Spleen (tissue), 11 donors: ENCODE data around the gene CCDC77. TPM values are rescaled to one million over a fixed set of nuclear protein-coding genes. Genes with fewer than 3 reads are reported as not detected.
"Not testable (repeated sequence)": the region's sequence is repeated elsewhere in the genome, so short reads cannot be mapped to it uniquely, and the experiment has no call there.

Experiments used
- DNase-seq: peaks from one replicate; pipeline ENCODE4 v3.0.0-alpha.2; 2020
- H3K27ac ChIP-seq, 8 donors: fragments of 200-600 bp; sonication (generic) in 7 of 8; 1 replicate in 4 of 8; 2 replicates in 4 of 8; pipeline versions ENCODE4 v1.5.0 to v1.8.0; 2016 to 2021; ENCODE audit warnings: inconsistent platforms in 4 of 8, mild to moderate bottlenecking in 4 of 8, moderate library complexity in 1 of 8
- H3K27me3 ChIP-seq, 7 donors: fragments of 200-600 bp; sonication (generic) in 6 of 7; replicated peaks in 1 of 7; 1 replicate in 4 of 7; 2 replicates in 3 of 7; pipeline versions ENCODE4 v1.5.0 to v1.8.0; 2016 to 2021; ENCODE audit warnings: inconsistent platforms in 3 of 7, mild to moderate bottlenecking in 1 of 7
- H3K36me3 ChIP-seq, 6 donors: fragments of 200-600 bp; sonication (generic) in 5 of 6; 1 replicate in 4 of 6; 2 replicates in 2 of 6; pipeline versions ENCODE4 v1.5.0 to v1.8.0; 2016 to 2021; ENCODE audit warnings: inconsistent platforms in 2 of 6
- H3K4me1 ChIP-seq, 6 donors: fragments of 200-600 bp; sonication (generic) in 5 of 6; 1 replicate in 3 of 6; 2 replicates in 3 of 6; pipeline versions ENCODE4 v1.5.0 to v1.8.0; 2016 to 2021; ENCODE audit warnings: inconsistent platforms in 3 of 6
- H3K4me3 ChIP-seq, 8 donors: fragments of 200-600 bp; sonication (generic) in 7 of 8; 1 replicate in 4 of 8; 2 replicates in 4 of 8; pipeline versions ENCODE4 v1.5.0 to v1.8.0; 2016 to 2021; ENCODE audit warnings: inconsistent platforms in 4 of 8, mild to moderate bottlenecking in 4 of 8, moderate library complexity in 2 of 8
- H3K9me3 ChIP-seq, 8 donors: fragments of 200-600 bp; sonication (generic) in 7 of 8; 1 replicate in 4 of 8; 2 replicates in 4 of 8; pipeline versions ENCODE4 v1.5.0 to v1.8.0; 2016 to 2021; ENCODE audit warnings: inconsistent platforms in 4 of 8
- CTCF ChIP-seq, 11 experiments: fragments of 200-600 bp in 7 of 11; fragments of 450-650 bp in 4 of 11; sonication (generic) in 4 of 11; IDR thresholded peaks in 8 of 11; conservative IDR thresholded peaks in 3 of 11; 1 replicate in 7 of 11; 2 replicates in 4 of 11; pipeline versions ENCODE4 v1.4.0 to v1.8.0; 2016 to 2021; ENCODE audit warnings: antibody characterized with exemption in 11 of 11, inconsistent platforms in 4 of 11, mild to moderate bottlenecking in 1 of 11
- POLR2A ChIP-seq, 3 donors: fragments of 450-650 bp; IDR thresholded peaks; one replicate each; pipeline ENCODE4 v1.5.1; 2017; ENCODE audit warnings: antibody characterized with exemption in 3 of 3, mild to moderate bottlenecking in 1 of 3
- POLR2AphosphoS5 ChIP-seq, 3 donors: sonication (generic); formaldehyde crosslinking; IDR thresholded peaks; one replicate each; pipeline ENCODE4 v1.5.1; 2017; ENCODE audit warnings: antibody characterized with exemption in 3 of 3
- WGBS, 5 donors: extraction: QIAGEN DNeasy Blood & Tissue Kit in 3 of 5; methylation state at CpG; one replicate each; pipeline versions ENCODE4 v1.1.5 to v1.1.7; 2013 to 2018; 5-methylcytosine and 5-hydroxymethylcytosine counted together
- intact Hi-C: fragments of 100-400 bp; cut with DNase I; formaldehyde crosslinking; loops from one replicate; pipeline ENCODE4 v1.15.0; 2023; ENCODE audit warnings: low total_unique reads
- polyA plus RNA-seq, 3 donors: library from polyadenylated mRNA; stranded (reverse); fragments of 200-250 nt; gene quantifications; one replicate each; pipeline ENCODE4 v1.2.1, GENCODE V29; 2013
- total RNA-seq, 7 donors: library from RNA; depleted of rRNA in 3 of 7; stranded (reverse); fragments of >200 nt in 3 of 7; fragmentation: NEBNext Ultra II Directional in 4 of 7; extraction: Animal tissue kit (Norgen Biotek cat#: 25700) in 4 of 7; gene quantifications; one replicate each; pipeline versions ENCODE4 v1.1.0 to v1.2.1, GENCODE V29; 2016 to 2021
- donor health status: healthy with polysubstance abuse.
- donor health status: DM: no; HTN: no; CAD: no; lungs with moderate emphysema.
- donor health status: DM: no; HTN: no; CAD: no.
- donor health status: Bipolar disorder and iron deficiency.
- donor health status: healthy.
- donor health status: DM: no; HTN: no; CAD: no.
- donor health status: DM: yes; HTN: yes; CAD: no.

CCDC77 gene
- total and polyA plus RNA-seq, 10 donors = 6.5 to 17.9 (median 10.1) TPM

GRCh38 chr12:366820-367219, 34.6 kb upstream of the CCDC77 start:
- H3K36me3 ChIP-seq = peaks cover 13 to 94% (median 78%) of the 10 kb centered on the region in 6 donors
- no peaks in the 10 kb centered on the region for H3K27me3 ChIP-seq
- TF ChIP-seq POLR2AphosphoS5 (IDR thresholded peaks at IDR 0.05) (no peak), CTCF (IDR thresholded peaks at IDR 0.05 in 8 of 11, conservative IDR thresholded peaks at IDR 0.05 in 3 of 11) (no peak)
- no peaks in the 10 kb centered on the region for H3K4me1 ChIP-seq
- peaks cover 0 to 18% (median 13%) of the 10 kb centered on the region in 8 donors for H3K9me3 ChIP-seq
- WGBS, 5 donors = 94 to 100% (median 98%) methylated on average over 2 of the region's 2 CpGs
- no peak for DNase-seq
- H3K27ac ChIP-seq = no peak overlapping the region
- intact Hi-C loops = no loop called here
- H3K4me3 ChIP-seq = no peak overlapping the region

- 90 to 98% (median 96%) methylated on average over 1 of the region's 1 CpG for WGBS, 5 donors
- no peak for TF ChIP-seq POLR2A (IDR thresholded peaks at IDR 0.05)
- TF ChIP-seq CTCF (IDR thresholded peaks at IDR 0.05 in 8 of 11, conservative IDR thresholded peaks at IDR 0.05 in 3 of 11) = no peak
- Histone ChIP-seq H3K27ac (no peak overlapping the region), H3K9me3 (peaks cover 0 to 18% (median 13%) of the 10 kb centered on the region in 8 donors), H3K4me3 (no peak overlapping the region), H3K4me1 (no peaks in the 10 kb centered on the region), H3K36me3 (peaks cover 10 to 85% (median 66%) of the 10 kb centered on the region in 6 donors), H3K27me3 (no peaks in the 10 kb centered on the region)
- DNase-seq = no peak
- intact Hi-C loops = no loop called here
Measured at GRCh38 chr12:367972-368371, 33.5 kb upstream of the CCDC77 start.

DNA sequence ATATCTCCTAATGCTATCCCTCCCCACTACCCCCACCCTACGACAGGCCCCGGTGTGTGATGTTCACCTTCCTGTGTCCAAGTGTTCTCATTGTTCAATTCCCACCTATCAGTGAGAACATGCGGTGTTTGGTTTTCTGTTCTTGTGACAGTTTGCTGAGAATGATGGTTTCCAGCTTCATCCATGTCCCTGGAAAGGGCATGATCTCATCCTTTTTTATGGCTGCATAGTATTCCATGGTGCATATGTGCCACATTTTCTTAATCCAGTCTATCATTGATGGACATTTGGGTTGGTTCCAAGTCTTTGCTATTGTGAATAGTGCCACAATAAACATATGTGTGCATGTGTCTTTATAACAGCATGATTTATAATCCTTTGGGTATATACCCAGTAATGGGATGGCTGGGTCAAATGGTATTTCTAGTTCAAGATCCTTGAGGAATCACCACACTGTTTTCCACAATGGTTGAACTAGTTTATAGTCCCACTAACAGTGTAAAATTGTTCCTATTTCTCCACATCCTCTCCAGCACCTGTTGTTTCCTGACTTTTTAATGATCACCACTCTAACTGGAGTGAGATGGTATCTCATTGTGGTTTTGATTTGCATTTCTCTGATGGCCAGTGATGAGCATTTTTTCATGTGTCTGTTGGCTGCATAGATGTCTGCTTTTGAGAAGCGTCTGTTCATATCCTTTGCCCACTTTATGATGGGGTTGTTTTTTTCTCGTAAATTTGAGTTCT, 30.5 kb upstream of the CCDC77 start:
- H3K4me3 ChIP-seq, H3K27ac ChIP-seq, H3K9me3 ChIP-seq, DNase-seq, intact Hi-C loops, H3K4me1 ChIP-seq, H3K27me3 ChIP-seq: not testable (repeated sequence)
- 96 to 99% (median 96%) methylated on average over 5 of the region's 5 CpGs for WGBS, 5 donors
- H3K36me3 ChIP-seq = peaks cover 10 to 84% (median 53%) of the 10 kb centered on the region in 6 donors

GRCh38 chr12:386651-387050, 14.8 kb upstream of the CCDC77 start:
- peak overlapping the region in 5 of 8 donors; percentile 3 to 95 (median 90) for H3K4me3 ChIP-seq
- WGBS, 5 donors = 65 to 73% (median 68%) methylated on average over 4 of the region's 4 CpGs
- no peak overlapping the region for H3K27ac ChIP-seq
- peaks cover 34 to 69% (median 50%) of the 10 kb centered on the region in 6 donors for H3K4me1 ChIP-seq
- no peaks in the 10 kb centered on the region for H3K27me3 ChIP-seq
- no peak for TF ChIP-seq POLR2A (IDR thresholded peaks at IDR 0.05)
- H3K9me3 ChIP-seq = no peaks in the 10 kb centered on the region
- H3K36me3 ChIP-seq = peaks cover 0 to 51% (median 32%) of the 10 kb centered on the region in 6 donors
- DNase-seq = no peak
- intact Hi-C loops = no loop called here

- Histone ChIP-seq H3K36me3 (peaks cover 0 to 38% (median 19%) of the 10 kb centered on the region in 6 donors), H3K27me3 (no peaks in the 10 kb centered on the region), H3K9me3 (no peaks in the 10 kb centered on the region), H3K27ac (peak overlapping the region; percentile 95 to 99 (median 96)), H3K4me1 (peaks cover 34 to 64% (median 50%) of the 10 kb centered on the region in 6 donors), H3K4me3 (peak overlapping the region; percentile 75 to 95 (median 88))
- 0 to 3% (median 1%) methylated on average over 2 of the region's 2 CpGs for WGBS, 5 donors
- TF ChIP-seq POLR2AphosphoS5 (IDR thresholded peaks at IDR 0.05) (no peak), CTCF (IDR thresholded peaks at IDR 0.05 in 8 of 11, conservative IDR thresholded peaks at IDR 0.05 in 3 of 11) (no peak), POLR2A (IDR thresholded peaks at IDR 0.05) (no peak)
- intact Hi-C loops = no loop called here
- DNase-seq = no peak
Measured at GRCh38 chr12:388012-388411, 13.4 kb upstream of the CCDC77 start.
